Measurements from ENCODE around the gene VIM. TPM values are rescaled to one million over a fixed set of nuclear protein-coding genes. Genes with fewer than 3 reads are reported as not detected.

The VIM gene
- polyA plus RNA-seq, 1 donor (not counting 4 experiments of a cell fraction or from before 2014, with no cell fraction given): 495 TPM

DNA sequence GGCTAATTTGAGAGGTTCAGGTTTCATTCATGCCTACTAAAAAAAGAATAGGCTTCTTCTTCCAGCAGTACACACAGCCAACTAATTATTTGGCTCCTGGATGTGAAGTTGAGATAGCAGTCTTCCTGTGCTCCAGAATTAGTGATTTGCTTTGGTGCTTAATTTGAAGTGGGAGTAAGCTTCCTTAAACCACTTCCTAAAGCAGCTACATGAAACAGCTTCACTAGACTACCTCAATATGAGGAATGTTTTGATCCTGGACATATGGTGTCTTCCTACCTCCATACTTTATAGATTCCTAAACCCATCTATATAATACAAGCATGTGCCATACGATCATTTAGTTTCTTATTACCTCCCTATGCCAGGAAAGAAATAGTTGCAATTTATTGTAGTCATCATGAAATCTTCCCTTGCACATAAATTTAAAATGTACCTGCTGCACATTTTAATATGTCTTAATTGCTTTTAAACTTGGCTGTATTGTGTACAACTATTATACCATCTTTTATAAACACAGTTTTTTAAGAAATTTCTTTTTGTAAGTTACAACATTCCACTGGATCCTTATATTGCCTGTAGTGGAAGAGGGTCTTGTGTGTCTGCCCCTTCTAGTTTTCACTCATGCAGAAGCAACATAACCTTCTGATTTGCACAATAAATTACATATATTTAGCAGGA lies 8.6 kb downstream of the VIM start:
- dilution Hi-C loops (cut with MboI; ENCODE audit: extremely low pct_ligation_motif_present, low sequenced_read_pairs): no loop called here
- no peak overlapping the region for H3K4me2 ChIP-seq (ENCODE audit: control insufficient read depth, extremely low read depth, insufficient read depth, low read depth, low read length)
- H3K4me1 ChIP-seq (ENCODE audit: control insufficient read depth, extremely low read depth, insufficient read depth, low read length): no peaks in the 10 kb centered on the region
- peaks cover 11 to 13% of the 10 kb centered on the region in 2 experiments for H3K36me3 ChIP-seq (ENCODE audit: control insufficient read depth in 2 of 2, extremely low read depth in 1 of 2, insufficient read depth in 2 of 2, low read length in 2 of 2)
- no peaks in the 10 kb centered on the region for H3K9me3 ChIP-seq (ENCODE audit: control insufficient read depth, low read depth, low read length)
- H2AFZ ChIP-seq (ENCODE audit: control insufficient read depth, low read length): no peak overlapping the region
- H3K79me2 ChIP-seq (ENCODE audit: control insufficient read depth, insufficient read depth, low read length): peaks cover 2% of the 10 kb centered on the region
- H3K27ac ChIP-seq (ENCODE audit: control insufficient read depth, insufficient read depth, low read length): no peak overlapping the region
- no peak for FAIRE-seq
- no peak overlapping the region for H3K4me3 ChIP-seq (ENCODE audit: control insufficient read depth in 2 of 3, extremely low read depth in 1 of 3, insufficient read depth in 2 of 3, low read depth in 1 of 3, low read length in 3 of 3)
- TF ChIP-seq, protein P1, sequence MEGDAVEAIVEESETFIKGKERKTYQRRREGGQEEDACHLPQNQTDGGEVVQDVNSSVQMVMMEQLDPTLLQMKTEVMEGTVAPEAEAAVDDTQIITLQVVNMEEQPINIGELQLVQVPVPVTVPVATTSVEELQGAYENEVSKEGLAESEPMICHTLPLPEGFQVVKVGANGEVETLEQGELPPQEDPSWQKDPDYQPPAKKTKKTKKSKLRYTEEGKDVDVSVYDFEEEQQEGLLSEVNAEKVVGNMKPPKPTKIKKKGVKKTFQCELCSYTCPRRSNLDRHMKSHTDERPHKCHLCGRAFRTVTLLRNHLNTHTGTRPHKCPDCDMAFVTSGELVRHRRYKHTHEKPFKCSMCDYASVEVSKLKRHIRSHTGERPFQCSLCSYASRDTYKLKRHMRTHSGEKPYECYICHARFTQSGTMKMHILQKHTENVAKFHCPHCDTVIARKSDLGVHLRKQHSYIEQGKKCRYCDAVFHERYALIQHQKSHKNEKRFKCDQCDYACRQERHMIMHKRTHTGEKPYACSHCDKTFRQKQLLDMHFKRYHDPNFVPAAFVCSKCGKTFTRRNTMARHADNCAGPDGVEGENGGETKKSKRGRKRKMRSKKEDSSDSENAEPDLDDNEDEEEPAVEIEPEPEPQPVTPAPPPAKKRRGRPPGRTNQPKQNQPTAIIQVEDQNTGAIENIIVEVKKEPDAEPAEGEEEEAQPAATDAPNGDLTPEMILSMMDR (optimal IDR thresholded peaks at IDR 0.05 in 1 of 3, IDR thresholded peaks at IDR 0.05 in 1 of 3, conservative IDR thresholded peaks at IDR 0.05 in 1 of 3; ENCODE audit: extremely low read depth in 1 of 3, insufficient read depth in 2 of 3, low read length in 3 of 3): no peak
- no peak for TF ChIP-seq EZH2 (IDR thresholded peaks at IDR 0.05; ENCODE audit: low read length)
- H3K27me3 ChIP-seq (ENCODE audit: control insufficient read depth, extremely low read depth, insufficient read depth, low read length): no peaks in the 10 kb centered on the region
- no peak overlapping the region for H3K9ac ChIP-seq (ENCODE audit: control insufficient read depth, extremely low read depth, insufficient read depth, low read length)
- H4K20me1 ChIP-seq (ENCODE audit: control insufficient read depth, extremely low read depth, insufficient read depth, low read length): peaks cover 6% of the 10 kb centered on the region
- DNase-seq (ENCODE audit: low read depth, low spot score): no peak
- no peaks in the 10 kb centered on the region for H3K9me1 ChIP-seq (ENCODE audit: control insufficient read depth, extremely low read depth, insufficient read depth, low read length)

DNA sequence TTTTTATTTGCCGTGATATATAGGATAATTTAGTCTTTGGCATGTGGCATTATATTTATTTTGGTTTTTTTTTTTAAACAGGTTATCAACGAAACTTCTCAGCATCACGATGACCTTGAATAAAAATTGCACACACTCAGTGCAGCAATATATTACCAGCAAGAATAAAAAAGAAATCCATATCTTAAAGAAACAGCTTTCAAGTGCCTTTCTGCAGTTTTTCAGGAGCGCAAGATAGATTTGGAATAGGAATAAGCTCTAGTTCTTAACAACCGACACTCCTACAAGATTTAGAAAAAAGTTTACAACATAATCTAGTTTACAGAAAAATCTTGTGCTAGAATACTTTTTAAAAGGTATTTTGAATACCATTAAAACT lies 9.1 kb downstream of the VIM start:
- H3K4me2 ChIP-seq (ENCODE audit: control insufficient read depth, extremely low read depth, insufficient read depth, low read depth, low read length): no peak overlapping the region
- TF ChIP-seq, protein P1 (optimal IDR thresholded peaks at IDR 0.05 in 1 of 3, IDR thresholded peaks at IDR 0.05 in 1 of 3, conservative IDR thresholded peaks at IDR 0.05 in 1 of 3; ENCODE audit: extremely low read depth in 1 of 3, insufficient read depth in 2 of 3, low read length in 3 of 3): no peak
- no peak for TF ChIP-seq EZH2 (IDR thresholded peaks at IDR 0.05; ENCODE audit: low read length)
- no peaks in the 10 kb centered on the region for H3K9me3 ChIP-seq (ENCODE audit: control insufficient read depth, low read depth, low read length)
- peaks cover 11 to 13% of the 10 kb centered on the region in 2 experiments for H3K36me3 ChIP-seq (ENCODE audit: control insufficient read depth in 2 of 2, extremely low read depth in 1 of 2, insufficient read depth in 2 of 2, low read length in 2 of 2)
- H2AFZ ChIP-seq (ENCODE audit: control insufficient read depth, low read length): no peak overlapping the region
- H3K79me2 ChIP-seq (ENCODE audit: control insufficient read depth, insufficient read depth, low read length): peaks cover under 1% of the 10 kb centered on the region
- dilution Hi-C loops (cut with MboI; ENCODE audit: extremely low pct_ligation_motif_present, low sequenced_read_pairs): no loop called here
- H3K27ac ChIP-seq (ENCODE audit: control insufficient read depth, insufficient read depth, low read length): no peak overlapping the region
- FAIRE-seq: no peak
- H3K4me1 ChIP-seq (ENCODE audit: control insufficient read depth, extremely low read depth, insufficient read depth, low read length): no peaks in the 10 kb centered on the region
- peaks cover 6% of the 10 kb centered on the region for H4K20me1 ChIP-seq (ENCODE audit: control insufficient read depth, extremely low read depth, insufficient read depth, low read length)
- H3K9ac ChIP-seq (ENCODE audit: control insufficient read depth, extremely low read depth, insufficient read depth, low read length): no peak overlapping the region
- no peak overlapping the region for H3K4me3 ChIP-seq (ENCODE audit: control insufficient read depth in 2 of 3, extremely low read depth in 1 of 3, insufficient read depth in 2 of 3, low read depth in 1 of 3, low read length in 3 of 3)
- no peaks in the 10 kb centered on the region for H3K27me3 ChIP-seq (ENCODE audit: control insufficient read depth, extremely low read depth, insufficient read depth, low read length)
- no peak for DNase-seq (ENCODE audit: low read depth, low spot score)
- no peaks in the 10 kb centered on the region for H3K9me1 ChIP-seq (ENCODE audit: control insufficient read depth, extremely low read depth, insufficient read depth, low read length)

Measured in keratinocyte (primary cell).